GM12892 (cell line): ENCODE measurements around the gene IVD.
"Not testable (repeated sequence)": the region's sequence is repeated elsewhere in the genome, so short reads cannot be mapped to it uniquely, and the experiment has no call there.

Source experiments
- POLR2A ChIP-seq: IDR thresholded peaks from 2 replicates; pipeline ENCODE4 v1.6.1; 2011; ENCODE audit warnings: low read depth, low read length, control low read depth
- TAF1 ChIP-seq: IDR thresholded peaks from 2 replicates; pipeline ENCODE4 v1.6.1; 2011; ENCODE audit warnings: low read depth, mild to moderate bottlenecking, control low read depth, low read length, borderline replicate concordance

DNA sequence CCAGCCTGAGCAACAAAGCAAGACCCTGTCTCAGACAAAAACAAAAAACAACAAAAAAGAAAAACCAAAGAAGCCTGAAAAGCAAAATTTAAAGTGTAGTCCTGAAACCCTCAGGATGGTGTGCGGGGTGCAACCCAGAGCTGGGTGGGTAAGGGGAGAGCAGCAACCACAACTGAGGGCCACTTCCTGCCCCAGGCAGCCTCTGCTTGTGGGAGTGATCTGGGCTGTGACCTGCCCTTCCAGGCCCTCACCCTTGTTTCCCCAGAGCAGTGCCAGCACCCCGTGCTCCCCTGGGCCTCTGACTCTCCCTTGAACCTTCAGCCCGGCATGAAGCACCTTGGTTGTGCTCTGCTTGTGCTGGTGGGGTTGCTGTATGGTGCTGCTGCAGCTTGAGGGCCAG is 48.3 kb downstream of the IVD start:
- TF ChIP-seq TAF1, POLR2A: not testable (repeated sequence)
